HG03521 (cell line): Measurements from ENCODE around the gene FGFR3.

ENCODE experiments used
- ATAC-seq: cut with Tn5 transposase; IDR thresholded peaks from one replicate; pipeline ENCODE4 v1.9.1; 2021; ENCODE audit warnings: mild to moderate bottlenecking, moderate library complexity; ENCODE audit not compliant: unreplicated experiment

The FGFR3 gene

GRCh38 chr4:1768367-1769034 lies 24.6 kb upstream of the FGFR3 start:
- no peak for ATAC-seq

GRCh38 chr4:1769692-1770091 lies 23.4 kb upstream of the FGFR3 start:
- no peak for ATAC-seq

GRCh38 chr4:1770245-1770644 lies 22.8 kb upstream of the FGFR3 start:
- no peak for ATAC-seq

GRCh38 chr4:1770791-1771231 lies 22.3 kb upstream of the FGFR3 start:
- no peak for ATAC-seq

GRCh38 chr4:1771555-1772305 lies 21.4 kb upstream of the FGFR3 start:
- ATAC-seq, result no peak

GRCh38 chr4:1772853-1773538 lies 20.1 kb upstream of the FGFR3 start:
- no peak for ATAC-seq

- no peak for ATAC-seq
Measured at GRCh38 chr4:1773754-1774153, 19.3 kb upstream of the FGFR3 start.

- ATAC-seq, result no peak
Measured at GRCh38 chr4:1775731-1776500, 17.2 kb upstream of the FGFR3 start.

- ATAC-seq, result no peak
Measured at GRCh38 chr4:1776521-1777161, 16.5 kb upstream of the FGFR3 start.

GRCh38 chr4:1777822-1778641 lies 15.1 kb upstream of the FGFR3 start:
- ATAC-seq, result no peak

- ATAC-seq, result no peak
Measured at GRCh38 chr4:1778642-1779392, 14.3 kb upstream of the FGFR3 start.

GRCh38 chr4:1779588-1780382 lies 13.3 kb upstream of the FGFR3 start:
- no peak for ATAC-seq

- no peak for ATAC-seq
Measured at GRCh38 chr4:1780435-1780834, 12.7 kb upstream of the FGFR3 start.

- no peak for ATAC-seq
Measured at GRCh38 chr4:1783015-1783414, 10.1 kb upstream of the FGFR3 start.

GRCh38 chr4:1783970-1784369 lies 9.1 kb upstream of the FGFR3 start:
- no peak for ATAC-seq

GRCh38 chr4:1784395-1784788 lies 8.7 kb upstream of the FGFR3 start:
- no peak for ATAC-seq

- no peak for ATAC-seq
Measured at GRCh38 chr4:1784789-1785591, 8.1 kb upstream of the FGFR3 start.

GRCh38 chr4:1785592-1785991 lies 7.5 kb upstream of the FGFR3 start:
- no peak for ATAC-seq
